AG09319 (cell line): ENCODE results near the gene DDX39A.
"Not testable (repeated sequence)": the region's sequence is repeated elsewhere in the genome, so short reads cannot be mapped to it uniquely, and the experiment has no call there.

Experiments used
- DNase-seq: peaks from one replicate; pipeline ENCODE4 v3.0.0-alpha.2; 2010; ENCODE audit warnings: low read depth; ENCODE audit errors: extremely low read depth
- TF ChIP-seq, protein P1 (sequence below): IDR thresholded peaks from 2 replicates; pipeline ENCODE4 v1.5.1; 2011; ENCODE audit warnings: low read depth, mild to moderate bottlenecking, inconsistent platforms, low read length, moderate library complexity

The DDX39A gene

DNA sequence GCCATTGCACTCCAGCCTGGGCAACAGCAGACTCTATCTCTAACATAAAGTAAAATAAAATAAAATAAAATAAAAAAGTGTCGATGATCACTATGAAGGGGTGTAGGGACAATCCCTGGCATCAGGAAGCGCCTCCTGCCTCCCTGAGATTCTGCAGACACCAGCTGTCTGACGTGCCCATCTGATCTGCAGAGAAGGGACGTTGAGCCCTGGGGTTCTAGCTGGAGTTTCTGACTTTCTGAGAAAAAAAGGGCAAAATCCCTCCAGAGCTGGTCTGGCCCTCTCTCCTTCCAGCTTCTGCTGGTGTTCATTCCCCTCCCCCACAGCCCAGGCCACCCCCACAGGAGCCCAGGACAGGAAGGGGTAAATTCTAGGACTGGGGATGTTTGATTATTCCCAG is 40.3 kb downstream of the DDX39A start:
- no peak for DNase-seq
- TF ChIP-seq, protein P1, sequence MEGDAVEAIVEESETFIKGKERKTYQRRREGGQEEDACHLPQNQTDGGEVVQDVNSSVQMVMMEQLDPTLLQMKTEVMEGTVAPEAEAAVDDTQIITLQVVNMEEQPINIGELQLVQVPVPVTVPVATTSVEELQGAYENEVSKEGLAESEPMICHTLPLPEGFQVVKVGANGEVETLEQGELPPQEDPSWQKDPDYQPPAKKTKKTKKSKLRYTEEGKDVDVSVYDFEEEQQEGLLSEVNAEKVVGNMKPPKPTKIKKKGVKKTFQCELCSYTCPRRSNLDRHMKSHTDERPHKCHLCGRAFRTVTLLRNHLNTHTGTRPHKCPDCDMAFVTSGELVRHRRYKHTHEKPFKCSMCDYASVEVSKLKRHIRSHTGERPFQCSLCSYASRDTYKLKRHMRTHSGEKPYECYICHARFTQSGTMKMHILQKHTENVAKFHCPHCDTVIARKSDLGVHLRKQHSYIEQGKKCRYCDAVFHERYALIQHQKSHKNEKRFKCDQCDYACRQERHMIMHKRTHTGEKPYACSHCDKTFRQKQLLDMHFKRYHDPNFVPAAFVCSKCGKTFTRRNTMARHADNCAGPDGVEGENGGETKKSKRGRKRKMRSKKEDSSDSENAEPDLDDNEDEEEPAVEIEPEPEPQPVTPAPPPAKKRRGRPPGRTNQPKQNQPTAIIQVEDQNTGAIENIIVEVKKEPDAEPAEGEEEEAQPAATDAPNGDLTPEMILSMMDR, result no peak

DNA sequence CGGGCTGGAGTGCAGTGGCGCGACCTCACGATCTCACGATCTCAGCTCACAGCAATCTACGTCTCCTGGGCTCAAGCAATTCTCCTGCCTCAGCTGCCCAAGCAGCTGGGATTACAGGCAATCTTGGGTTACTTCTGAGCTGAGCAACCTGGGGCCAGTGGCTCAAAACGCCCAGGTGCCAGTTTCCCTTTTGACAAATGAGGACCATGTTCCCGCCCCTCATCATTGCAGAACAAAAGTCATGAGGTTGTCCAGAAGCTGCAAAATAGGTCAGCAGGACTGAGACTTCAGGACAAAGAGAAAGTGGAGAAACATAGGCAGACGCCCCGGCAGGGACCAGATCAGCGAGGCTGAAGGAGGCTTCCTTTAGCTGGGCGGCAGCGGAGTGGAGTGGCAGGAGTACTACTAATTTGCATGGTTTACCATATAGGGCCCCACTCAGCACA is 41.2 kb downstream of the DDX39A start:
- TF ChIP-seq, protein P1, result no peak
- DNase-seq, result no peak

DNA sequence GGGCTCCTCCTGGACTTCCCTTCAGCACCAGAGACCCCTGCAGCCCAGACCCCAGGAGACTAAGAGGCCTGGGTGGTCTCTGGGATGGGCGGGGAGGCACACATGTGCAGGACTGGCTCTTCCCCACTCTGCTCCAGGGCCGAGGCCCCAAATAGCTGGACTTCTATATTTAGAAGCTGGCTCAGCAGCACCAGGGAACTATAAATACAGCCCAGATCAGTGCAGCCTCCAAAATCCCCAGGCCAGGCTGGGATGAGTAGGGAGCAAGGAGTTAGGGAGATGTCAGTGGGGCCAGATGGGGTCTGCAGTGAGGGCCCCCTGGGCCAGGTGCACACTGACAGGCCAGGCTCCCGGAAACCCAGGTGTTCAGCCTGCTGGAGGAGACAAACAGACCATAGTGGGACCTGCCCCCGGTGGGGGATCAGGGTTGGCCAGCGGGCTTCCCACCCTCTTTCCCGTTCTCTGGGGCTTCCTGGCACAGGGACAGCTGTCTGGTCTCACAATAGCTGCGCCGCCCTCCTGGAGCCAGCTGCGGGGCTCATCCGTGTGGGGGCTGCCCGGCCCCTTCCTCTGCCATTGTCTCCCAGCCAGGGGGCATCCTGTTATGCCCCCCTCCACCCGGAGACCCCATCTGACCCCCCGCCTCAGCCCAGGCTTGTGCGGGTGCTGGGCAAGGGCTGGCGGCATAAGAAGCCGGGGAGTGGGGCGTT is 43.4 kb downstream of the DDX39A start:
- TF ChIP-seq, protein P1, result no peak
- no peak for DNase-seq

DNA sequence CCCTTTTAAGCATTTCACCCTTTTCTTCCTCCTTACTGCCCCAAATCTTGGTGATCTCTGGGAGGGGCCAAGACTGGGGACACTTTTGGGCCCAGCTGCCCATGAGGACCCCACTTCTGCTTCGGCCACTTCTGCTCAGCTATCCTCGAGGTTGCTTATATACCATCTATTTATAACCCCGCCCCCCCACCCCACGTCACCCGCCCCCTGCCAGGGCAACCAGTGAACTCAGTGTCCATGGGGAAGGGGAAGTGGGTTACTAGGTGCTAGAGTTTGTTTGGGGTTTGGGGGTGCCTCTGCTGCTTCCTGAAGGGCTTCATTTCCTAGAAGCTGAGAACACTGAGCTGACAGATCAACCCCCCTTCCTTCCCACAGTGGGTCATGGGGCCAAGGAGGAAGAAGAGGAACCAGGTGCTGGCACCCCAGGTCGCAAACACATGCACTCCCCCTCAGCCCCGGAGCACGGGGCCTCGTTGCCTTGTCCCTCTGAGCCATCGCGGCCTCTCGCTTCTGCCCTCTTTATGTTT is 44.0 kb downstream of the DDX39A start:
- no peak for DNase-seq
- TF ChIP-seq, protein P1, result no peak

DNA sequence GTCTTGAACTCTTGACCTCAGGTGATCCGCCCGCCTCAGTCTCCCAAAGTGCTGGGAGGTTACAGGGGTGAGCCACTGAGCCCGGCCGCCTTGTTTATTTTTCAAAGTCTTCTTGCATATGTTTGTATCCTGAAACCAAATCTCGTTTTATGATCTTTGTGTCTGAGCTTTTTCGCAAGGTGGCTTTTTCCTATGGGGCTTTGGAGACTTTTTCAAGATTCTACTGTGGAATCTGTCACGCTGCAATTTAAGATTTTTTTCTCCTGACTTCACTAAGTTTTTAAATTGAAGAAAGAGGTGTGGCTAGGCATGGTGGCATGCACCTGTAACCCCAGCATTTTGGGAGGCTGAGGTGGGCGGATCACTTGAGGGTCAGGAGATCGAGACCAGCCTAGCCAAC is 44.8 kb downstream of the DDX39A start:
- DNase-seq, result not testable (repeated sequence)

DNA sequence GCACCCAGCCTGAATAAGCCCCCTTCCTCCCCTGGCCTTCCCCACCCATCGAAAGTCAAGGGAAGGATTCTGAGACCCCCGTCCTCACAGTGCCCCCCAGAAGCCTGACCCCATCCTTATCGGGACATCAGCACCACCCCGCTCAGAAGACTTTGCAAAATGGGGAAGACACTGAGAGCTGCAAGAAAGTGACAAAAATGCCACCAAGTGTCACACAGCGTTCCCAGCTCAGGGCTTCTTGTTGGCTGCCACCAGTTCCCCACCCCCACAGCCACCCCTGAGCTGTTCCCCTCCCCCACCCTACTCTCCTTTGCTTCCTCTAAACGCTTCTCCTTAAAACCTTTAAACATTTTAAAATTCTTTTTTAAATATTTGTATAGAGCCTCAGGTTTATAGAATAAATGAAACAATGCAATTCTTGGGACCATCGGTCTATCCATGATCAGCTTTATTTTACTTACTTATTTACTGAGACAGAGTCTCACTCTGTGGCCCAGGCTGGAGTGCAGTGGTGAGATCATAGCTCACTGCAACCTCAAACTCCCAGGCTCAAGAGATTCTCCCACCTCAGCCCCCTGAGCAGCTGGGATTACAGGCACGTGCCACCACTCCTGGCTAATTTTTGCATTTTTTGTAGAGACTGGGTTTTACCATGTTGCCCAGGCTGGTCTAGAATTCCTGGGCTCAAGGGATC is 46.6 kb downstream of the DDX39A start:
- not testable (repeated sequence) for DNase-seq

DNA sequence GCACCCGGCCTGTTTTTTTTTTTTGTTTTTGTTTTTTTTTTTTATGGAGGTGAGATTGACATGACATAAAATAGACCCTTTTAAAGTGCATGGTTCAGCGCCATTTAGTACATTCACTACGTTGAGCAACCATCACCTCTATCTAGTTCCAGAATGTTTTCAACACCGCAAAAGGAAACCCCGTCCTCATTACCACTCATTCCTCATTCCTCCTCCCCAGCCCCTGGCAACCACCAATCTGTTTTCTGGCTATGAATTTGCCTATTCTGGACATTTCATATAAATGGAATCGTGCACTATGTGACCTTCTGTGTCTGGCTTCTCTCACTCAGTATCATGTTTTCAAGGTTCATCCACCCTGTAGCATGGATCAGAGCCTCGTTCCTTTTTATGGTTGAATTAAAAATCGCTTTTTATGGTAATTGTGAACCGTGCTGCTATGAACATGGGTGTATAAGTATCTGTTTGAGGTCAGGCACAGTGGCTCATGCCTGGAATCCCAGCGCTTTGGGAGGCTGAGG is 47.8 kb downstream of the DDX39A start:
- DNase-seq, result no peak
- TF ChIP-seq, protein P1, result no peak

DNA sequence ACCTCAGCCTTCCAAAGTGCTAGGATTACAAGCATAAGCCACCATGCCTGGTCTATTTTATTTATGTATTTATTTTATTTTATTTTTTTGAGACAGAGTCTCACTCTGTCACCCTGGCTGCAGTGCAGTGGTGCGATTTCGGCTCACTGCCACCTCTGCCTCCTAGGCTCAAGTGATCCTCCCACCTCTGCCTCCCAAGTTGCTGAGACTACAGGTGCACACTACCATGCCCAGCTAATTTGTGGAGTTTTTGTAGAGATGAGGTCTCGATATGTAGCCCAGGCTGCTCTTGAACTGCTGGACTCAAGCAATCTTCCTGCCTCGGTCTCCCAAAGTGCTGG is 48.2 kb downstream of the DDX39A start:
- no peak for DNase-seq
- TF ChIP-seq, protein P1, result no peak
